Measurements from ENCODE around the gene TTC13. TPM values are rescaled to one million over a fixed set of nuclear protein-coding genes. Genes with fewer than 3 reads are reported as not detected.

The TTC13 gene
- total RNA-seq, 1 experiment from 2014 or later: 4.4 TPM

DNA sequence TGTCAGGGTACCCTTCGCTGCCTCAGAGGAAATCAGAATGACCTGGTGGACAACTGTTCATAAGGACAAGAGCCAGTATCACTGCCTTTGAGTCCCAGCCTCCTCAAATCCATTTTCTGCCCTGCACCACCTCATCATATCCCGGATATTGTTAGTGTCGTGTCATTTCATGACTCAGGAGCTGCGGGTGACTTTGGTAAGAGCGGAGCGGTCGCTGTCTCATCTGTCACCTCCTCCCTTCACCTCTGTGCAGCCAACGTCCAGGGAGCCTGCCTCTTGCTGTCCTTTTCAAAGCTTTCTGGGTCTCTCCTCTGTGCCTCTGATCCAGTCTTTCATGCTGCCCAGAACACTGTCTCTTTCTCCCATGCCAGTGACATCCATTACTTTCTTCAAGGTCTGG lies 103.3 kb downstream of the TTC13 start:
- peaks cover 9% of the 10 kb centered on the region for H3K4me1 Mint-ChIP-seq
- no peak overlapping the region for H3K27ac Mint-ChIP-seq
- ATAC-seq: no peak
- no peak overlapping the region for H3K4me3 Mint-ChIP-seq
- CTCF ChIA-PET: no interaction called here
- POLR2A ChIA-PET: no interaction called here
- TF ChIP-seq, protein P1, sequence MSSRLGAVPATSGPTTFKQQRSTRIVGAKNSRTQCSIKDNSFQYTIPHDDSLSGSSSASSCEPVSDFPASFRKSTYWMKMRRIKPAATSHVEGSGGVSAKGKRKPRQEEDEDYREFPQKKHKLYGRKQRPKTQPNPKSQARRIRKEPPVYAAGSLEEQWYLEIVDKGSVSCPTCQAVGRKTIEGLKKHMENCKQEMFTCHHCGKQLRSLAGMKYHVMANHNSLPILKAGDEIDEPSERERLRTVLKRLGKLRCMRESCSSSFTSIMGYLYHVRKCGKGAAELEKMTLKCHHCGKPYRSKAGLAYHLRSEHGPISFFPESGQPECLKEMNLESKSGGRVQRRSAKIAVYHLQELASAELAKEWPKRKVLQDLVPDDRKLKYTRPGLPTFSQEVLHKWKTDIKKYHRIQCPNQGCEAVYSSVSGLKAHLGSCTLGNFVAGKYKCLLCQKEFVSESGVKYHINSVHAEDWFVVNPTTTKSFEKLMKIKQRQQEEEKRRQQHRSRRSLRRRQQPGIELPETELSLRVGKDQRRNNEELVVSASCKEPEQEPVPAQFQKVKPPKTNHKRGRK (CRISPR knock-in tag; IDR thresholded peaks at IDR 0.05; ENCODE audit: borderline replicate concordance): no peak
- TF ChIP-seq, protein P2, sequence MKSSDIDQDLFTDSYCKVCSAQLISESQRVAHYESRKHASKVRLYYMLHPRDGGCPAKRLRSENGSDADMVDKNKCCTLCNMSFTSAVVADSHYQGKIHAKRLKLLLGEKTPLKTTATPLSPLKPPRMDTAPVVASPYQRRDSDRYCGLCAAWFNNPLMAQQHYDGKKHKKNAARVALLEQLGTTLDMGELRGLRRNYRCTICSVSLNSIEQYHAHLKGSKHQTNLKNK (CRISPR knock-in tag; IDR thresholded peaks at IDR 0.05): no peak
- TF ChIP-seq, protein P3, sequence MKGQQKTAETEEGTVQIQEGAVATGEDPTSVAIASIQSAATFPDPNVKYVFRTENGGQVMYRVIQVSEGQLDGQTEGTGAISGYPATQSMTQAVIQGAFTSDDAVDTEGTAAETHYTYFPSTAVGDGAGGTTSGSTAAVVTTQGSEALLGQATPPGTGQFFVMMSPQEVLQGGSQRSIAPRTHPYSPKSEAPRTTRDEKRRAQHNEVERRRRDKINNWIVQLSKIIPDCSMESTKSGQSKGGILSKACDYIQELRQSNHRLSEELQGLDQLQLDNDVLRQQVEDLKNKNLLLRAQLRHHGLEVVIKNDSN (CRISPR knock-in tag; IDR thresholded peaks at IDR 0.05): no peak
- TF ChIP-seq FOXK1 (CRISPR knock-in tag; IDR thresholded peaks at IDR 0.05) (no peak), RORB (CRISPR knock-in tag; IDR thresholded peaks at IDR 0.05) (no peak), SOX15 (CRISPR knock-in tag; IDR thresholded peaks at IDR 0.05) (no peak), HMGA2 (CRISPR knock-in tag; IDR thresholded peaks at IDR 0.05) (no peak), GRHL2 (CRISPR knock-in tag; IDR thresholded peaks at IDR 0.05; ENCODE audit: insufficient replicate concordance, severe bottlenecking) (no peak), IRF2 (CRISPR knock-in tag; IDR thresholded peaks at IDR 0.05; ENCODE audit: borderline replicate concordance, low read depth) (no peak), TEAD4 (CRISPR knock-in tag; IDR thresholded peaks at IDR 0.05) (no peak), GABPB1 (CRISPR knock-in tag; IDR thresholded peaks at IDR 0.05) (no peak), ZNF219 (CRISPR knock-in tag; IDR thresholded peaks at IDR 0.05; ENCODE audit: borderline replicate concordance) (no peak), TP53 (CRISPR knock-in tag; IDR thresholded peaks at IDR 0.05) (no peak), PRRX2 (CRISPR knock-in tag; IDR thresholded peaks at IDR 0.05) (no peak)
- TF ChIP-seq, protein P4, sequence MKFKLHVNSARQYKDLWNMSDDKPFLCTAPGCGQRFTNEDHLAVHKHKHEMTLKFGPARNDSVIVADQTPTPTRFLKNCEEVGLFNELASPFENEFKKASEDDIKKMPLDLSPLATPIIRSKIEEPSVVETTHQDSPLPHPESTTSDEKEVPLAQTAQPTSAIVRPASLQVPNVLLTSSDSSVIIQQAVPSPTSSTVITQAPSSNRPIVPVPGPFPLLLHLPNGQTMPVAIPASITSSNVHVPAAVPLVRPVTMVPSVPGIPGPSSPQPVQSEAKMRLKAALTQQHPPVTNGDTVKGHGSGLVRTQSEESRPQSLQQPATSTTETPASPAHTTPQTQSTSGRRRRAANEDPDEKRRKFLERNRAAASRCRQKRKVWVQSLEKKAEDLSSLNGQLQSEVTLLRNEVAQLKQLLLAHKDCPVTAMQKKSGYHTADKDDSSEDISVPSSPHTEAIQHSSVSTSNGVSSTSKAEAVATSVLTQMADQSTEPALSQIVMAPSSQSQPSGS (CRISPR knock-in tag; IDR thresholded peaks at IDR 0.05; ENCODE audit: borderline replicate concordance, low read depth): no peak
- TF ChIP-seq, protein P5, sequence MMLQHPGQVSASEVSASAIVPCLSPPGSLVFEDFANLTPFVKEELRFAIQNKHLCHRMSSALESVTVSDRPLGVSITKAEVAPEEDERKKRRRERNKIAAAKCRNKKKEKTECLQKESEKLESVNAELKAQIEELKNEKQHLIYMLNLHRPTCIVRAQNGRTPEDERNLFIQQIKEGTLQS (CRISPR knock-in tag; conservative IDR thresholded peaks at IDR 0.05): no peak
- TF ChIP-seq, protein P6, sequence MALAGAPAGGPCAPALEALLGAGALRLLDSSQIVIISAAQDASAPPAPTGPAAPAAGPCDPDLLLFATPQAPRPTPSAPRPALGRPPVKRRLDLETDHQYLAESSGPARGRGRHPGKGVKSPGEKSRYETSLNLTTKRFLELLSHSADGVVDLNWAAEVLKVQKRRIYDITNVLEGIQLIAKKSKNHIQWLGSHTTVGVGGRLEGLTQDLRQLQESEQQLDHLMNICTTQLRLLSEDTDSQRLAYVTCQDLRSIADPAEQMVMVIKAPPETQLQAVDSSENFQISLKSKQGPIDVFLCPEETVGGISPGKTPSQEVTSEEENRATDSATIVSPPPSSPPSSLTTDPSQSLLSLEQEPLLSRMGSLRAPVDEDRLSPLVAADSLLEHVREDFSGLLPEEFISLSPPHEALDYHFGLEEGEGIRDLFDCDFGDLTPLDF (CRISPR knock-in tag; IDR thresholded peaks at IDR 0.05): no peak
- TF ChIP-seq, protein P7, sequence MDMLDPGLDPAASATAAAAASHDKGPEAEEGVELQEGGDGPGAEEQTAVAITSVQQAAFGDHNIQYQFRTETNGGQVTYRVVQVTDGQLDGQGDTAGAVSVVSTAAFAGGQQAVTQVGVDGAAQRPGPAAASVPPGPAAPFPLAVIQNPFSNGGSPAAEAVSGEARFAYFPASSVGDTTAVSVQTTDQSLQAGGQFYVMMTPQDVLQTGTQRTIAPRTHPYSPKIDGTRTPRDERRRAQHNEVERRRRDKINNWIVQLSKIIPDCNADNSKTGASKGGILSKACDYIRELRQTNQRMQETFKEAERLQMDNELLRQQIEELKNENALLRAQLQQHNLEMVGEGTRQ (CRISPR knock-in tag; IDR thresholded peaks at IDR 0.05): no peak
- no peaks in the 10 kb centered on the region for H3K9me3 Mint-ChIP-seq
- H3K36me3 Mint-ChIP-seq: no peaks in the 10 kb centered on the region
- no peak for DNase-seq (ENCODE audit: low spot score)
- H3K27me3 Mint-ChIP-seq (ENCODE audit: low read depth): peaks cover 2% of the 10 kb centered on the region; the same call in 1 of the 2 replicates

DNA sequence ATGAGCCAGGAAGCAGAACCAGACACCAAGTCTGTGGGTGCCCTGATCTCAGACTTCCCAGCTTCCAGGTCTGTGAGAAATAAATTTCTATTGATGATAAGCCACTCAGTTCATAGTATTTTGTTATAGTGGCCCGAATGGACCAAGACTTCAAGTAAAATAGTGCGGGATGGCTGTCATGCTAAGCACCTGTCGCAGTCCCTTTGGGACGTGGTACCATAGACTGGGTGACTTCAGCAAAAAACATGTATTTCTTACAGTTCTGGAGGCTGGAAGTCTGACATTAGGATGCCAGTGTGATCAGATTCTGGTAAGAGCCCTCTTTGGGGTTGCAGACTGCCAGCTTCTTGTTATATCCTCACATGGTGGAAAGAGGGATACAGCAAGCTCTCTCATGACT lies 107.7 kb downstream of the TTC13 start:
- Mint-ChIP-seq H3K27me3 (ENCODE audit: low read depth) (peaks cover 12% of the 10 kb centered on the region), H3K36me3 (0 out of 2 replicates have a peak, but pooled peaks cover 3% of the 10 kb centered on the region), H3K4me3 (no peak overlapping the region), H3K9me3 (no peaks in the 10 kb centered on the region), H3K4me1 (peaks cover 28% of the 10 kb centered on the region), H3K27ac (no peak overlapping the region)
- ATAC-seq (no peak), DNase-seq (ENCODE audit: low spot score) (no peak)
- ChIA-PET CTCF (no interaction called here), POLR2A (no interaction called here)
- no peak for TF ChIP-seq IRF2 (CRISPR knock-in tag; IDR thresholded peaks at IDR 0.05; ENCODE audit: borderline replicate concordance, low read depth)
- TF ChIP-seq TCF7 (CRISPR knock-in tag; IDR thresholded peaks at IDR 0.05; ENCODE audit: low read depth): no peak
- TF ChIP-seq, protein P8, sequence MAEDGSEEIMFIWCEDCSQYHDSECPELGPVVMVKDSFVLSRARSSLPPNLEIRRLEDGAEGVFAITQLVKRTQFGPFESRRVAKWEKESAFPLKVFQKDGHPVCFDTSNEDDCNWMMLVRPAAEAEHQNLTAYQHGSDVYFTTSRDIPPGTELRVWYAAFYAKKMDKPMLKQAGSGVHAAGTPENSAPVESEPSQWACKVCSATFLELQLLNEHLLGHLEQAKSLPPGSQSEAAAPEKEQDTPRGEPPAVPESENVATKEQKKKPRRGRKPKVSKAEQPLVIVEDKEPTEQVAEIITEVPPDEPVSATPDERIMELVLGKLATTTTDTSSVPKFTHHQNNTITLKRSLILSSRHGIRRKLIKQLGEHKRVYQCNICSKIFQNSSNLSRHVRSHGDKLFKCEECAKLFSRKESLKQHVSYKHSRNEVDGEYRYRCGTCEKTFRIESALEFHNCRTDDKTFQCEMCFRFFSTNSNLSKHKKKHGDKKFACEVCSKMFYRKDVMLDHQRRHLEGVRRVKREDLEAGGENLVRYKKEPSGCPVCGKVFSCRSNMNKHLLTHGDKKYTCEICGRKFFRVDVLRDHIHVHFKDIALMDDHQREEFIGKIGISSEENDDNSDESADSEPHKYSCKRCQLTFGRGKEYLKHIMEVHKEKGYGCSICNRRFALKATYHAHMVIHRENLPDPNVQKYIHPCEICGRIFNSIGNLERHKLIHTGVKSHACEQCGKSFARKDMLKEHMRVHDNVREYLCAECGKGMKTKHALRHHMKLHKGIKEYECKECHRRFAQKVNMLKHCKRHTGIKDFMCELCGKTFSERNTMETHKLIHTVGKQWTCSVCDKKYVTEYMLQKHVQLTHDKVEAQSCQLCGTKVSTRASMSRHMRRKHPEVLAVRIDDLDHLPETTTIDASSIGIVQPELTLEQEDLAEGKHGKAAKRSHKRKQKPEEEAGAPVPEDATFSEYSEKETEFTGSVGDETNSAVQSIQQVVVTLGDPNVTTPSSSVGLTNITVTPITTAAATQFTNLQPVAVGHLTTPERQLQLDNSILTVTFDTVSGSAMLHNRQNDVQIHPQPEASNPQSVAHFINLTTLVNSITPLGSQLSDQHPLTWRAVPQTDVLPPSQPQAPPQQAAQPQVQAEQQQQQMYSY (CRISPR knock-in tag; IDR thresholded peaks at IDR 0.05): no peak
- TF ChIP-seq NFATC4 (CRISPR knock-in tag; IDR thresholded peaks at IDR 0.05): no peak
- TF ChIP-seq HMGA2 (CRISPR knock-in tag; IDR thresholded peaks at IDR 0.05): no peak
- no peak for TF ChIP-seq ZNF263 (CRISPR knock-in tag; IDR thresholded peaks at IDR 0.05; ENCODE audit: low read depth)
- no peak for TF ChIP-seq GABPB1 (CRISPR knock-in tag; IDR thresholded peaks at IDR 0.05)
- TF ChIP-seq ZNF396 (CRISPR knock-in tag; IDR thresholded peaks at IDR 0.05; ENCODE audit: borderline replicate concordance): no peak
- TF ChIP-seq, protein P5 (CRISPR knock-in tag; conservative IDR thresholded peaks at IDR 0.05): no peak
- no peak for TF ChIP-seq SOX15 (CRISPR knock-in tag; IDR thresholded peaks at IDR 0.05)
- no peak for TF ChIP-seq ZNF416 (CRISPR knock-in tag; IDR thresholded peaks at IDR 0.05)
